GM12874 (cell line): Measurements from ENCODE around the gene KCNK4.

Source experiments
- TF ChIP-seq, protein P1 (sequence below): IDR thresholded peaks from 2 replicates; pipeline ENCODE4 v1.5.1; 2011; ENCODE audit warnings: low read depth, mild to moderate bottlenecking, control low read depth, low read length, moderate library complexity; ENCODE audit not compliant: insufficient read depth

KCNK4 gene

DNA sequence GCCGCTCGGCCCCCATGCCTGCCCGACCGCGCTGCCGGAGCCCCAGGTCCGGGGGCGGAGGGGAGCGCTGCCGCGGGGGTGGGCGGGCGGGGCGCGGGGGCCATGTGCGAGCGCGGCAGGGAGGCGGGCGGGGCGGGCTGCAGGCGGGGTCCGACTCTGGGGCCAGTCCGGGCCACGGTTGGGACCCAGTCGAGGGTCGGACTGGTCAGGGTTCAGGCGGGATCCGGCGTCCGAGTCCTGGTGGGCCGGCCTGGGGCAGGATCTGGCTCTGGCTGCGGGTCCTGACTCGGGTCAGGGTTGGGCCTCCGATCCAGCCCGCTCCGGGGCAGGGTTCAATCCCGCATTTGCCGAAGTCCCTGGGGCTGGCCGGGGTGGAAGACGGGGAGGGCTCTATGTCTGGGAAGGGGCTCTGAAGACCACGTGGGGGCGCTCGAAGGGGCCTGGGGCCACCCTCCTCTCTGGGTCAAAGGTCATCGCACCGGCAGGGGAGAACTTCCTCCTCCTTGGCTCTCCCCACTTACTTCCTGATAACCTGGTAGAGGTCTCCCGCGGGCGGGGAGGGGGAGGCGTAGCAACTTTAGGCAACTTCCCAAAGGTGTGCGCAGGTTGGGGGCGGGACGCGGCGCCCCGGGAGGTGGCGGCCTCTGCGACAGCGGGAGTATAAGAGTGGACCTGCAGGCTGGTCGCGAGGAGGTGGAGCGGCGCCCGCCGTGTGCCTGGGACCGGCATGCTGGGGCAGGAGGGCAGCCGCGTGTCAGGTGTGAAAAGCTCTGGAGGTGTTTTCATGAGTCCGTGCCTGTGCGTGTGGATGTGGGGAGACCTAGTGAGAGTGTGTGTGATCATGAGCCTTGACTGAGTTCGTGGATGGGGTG, 14.8 kb downstream of the KCNK4 start:
- TF ChIP-seq, protein P1, sequence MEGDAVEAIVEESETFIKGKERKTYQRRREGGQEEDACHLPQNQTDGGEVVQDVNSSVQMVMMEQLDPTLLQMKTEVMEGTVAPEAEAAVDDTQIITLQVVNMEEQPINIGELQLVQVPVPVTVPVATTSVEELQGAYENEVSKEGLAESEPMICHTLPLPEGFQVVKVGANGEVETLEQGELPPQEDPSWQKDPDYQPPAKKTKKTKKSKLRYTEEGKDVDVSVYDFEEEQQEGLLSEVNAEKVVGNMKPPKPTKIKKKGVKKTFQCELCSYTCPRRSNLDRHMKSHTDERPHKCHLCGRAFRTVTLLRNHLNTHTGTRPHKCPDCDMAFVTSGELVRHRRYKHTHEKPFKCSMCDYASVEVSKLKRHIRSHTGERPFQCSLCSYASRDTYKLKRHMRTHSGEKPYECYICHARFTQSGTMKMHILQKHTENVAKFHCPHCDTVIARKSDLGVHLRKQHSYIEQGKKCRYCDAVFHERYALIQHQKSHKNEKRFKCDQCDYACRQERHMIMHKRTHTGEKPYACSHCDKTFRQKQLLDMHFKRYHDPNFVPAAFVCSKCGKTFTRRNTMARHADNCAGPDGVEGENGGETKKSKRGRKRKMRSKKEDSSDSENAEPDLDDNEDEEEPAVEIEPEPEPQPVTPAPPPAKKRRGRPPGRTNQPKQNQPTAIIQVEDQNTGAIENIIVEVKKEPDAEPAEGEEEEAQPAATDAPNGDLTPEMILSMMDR, result peak; percentile 60

DNA sequence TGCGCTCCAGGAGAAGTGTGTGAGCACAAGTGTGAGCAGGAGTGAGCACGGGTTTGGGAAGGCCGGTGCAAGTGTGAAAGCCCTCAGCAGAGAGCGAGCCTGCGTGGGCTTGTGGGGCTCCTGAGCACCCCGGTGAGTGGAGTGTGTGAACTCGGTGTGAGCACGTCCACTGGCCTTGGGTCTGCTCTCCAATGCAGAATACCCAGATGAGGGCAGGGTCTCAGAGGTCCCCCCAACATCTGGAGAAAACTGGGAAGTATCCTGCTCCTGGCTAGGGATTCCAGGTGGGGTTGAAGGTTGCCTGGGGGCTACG, 15.4 kb downstream of the KCNK4 start:
- TF ChIP-seq, protein P1, result no peak

DNA sequence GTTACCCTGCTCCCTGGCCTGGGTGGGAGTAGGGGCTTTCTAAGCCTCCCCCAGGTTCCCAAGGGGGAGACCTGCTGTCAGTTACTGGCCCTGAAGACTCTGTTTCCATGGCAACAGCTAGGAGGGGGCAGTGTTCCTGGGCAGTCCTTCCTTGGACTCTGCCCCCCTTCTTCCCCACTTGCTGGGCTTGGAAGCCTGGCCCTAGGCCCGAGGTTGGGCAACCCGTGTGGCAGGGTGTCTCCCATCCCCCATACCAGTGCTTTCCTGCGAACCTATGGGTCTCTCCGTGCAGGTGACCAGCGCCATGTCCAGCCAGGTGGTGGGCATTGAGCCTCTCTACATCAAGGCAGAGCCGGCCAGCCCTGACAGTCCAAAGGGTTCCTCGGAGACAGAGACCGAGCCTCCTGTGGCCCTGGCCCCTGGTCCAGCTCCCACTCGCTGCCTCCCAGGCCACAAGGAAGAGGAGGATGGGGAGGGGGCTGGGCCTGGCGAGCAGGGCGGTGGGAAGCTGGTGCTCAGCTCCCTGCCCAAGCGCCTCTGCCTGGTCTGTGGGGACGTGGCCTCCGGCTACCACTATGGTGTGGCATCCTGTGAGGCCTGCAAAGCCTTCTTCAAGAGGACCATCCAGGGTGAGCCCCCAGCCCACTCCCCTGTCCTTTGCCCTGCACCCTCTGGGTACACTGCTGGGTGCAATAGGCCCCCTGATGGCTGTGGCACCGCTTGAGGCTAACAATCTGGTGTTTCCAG, 15.9 kb downstream of the KCNK4 start:
- TF ChIP-seq, protein P1, result no peak

DNA sequence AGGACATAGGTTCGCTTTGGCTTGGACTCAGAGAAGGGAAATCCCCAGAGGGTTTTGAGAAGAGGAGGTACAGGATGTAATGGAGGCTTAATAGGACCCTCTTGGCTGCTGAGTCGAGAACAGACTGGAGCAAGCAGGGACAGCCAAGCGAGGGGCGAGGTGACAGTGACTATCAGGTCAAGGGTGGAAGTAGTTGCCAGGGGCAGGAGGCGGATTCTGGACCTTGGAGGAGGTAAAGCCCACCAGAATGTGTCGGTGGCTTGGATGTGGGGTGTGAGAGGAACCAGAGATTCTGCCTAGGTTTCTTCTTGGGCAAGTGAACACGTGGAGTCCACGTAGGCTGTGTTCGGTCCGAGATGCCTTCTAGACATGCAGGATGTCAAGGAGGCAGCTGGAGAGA, 21.8 kb downstream of the KCNK4 start:
- TF ChIP-seq, protein P1, result no peak

DNA sequence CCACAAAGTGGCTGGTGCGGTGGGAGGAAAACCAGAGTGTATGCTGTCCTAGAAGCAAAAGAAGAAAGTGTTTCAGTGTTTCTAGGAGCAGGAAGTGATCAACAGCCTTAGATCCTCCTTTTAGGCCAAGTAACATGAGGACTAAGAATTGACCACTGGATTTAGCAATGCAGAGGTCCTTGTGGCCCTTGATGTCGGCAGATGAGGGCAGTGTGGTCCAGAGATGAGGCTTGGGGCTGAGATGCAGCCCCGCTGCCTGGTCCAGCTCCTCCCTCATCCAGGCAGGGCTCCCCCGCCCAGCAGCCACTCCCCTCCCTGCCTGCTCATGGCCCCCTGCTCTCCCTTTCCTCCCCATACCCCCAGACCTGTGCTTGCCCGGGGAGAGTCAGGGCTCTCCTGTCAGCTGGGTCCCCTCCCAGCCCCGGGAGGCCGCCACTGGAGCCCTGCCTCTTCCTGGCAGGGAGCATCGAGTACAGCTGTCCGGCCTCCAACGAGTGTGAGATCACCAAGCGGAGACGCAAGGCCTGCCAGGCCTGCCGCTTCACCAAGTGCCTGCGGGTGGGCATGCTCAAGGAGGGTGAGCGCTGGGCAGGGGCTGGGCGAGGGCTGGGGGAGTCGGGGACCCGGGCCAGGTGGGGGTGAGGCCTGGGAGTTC, 22.5 kb downstream of the KCNK4 start:
- TF ChIP-seq, protein P1, result no peak

DNA sequence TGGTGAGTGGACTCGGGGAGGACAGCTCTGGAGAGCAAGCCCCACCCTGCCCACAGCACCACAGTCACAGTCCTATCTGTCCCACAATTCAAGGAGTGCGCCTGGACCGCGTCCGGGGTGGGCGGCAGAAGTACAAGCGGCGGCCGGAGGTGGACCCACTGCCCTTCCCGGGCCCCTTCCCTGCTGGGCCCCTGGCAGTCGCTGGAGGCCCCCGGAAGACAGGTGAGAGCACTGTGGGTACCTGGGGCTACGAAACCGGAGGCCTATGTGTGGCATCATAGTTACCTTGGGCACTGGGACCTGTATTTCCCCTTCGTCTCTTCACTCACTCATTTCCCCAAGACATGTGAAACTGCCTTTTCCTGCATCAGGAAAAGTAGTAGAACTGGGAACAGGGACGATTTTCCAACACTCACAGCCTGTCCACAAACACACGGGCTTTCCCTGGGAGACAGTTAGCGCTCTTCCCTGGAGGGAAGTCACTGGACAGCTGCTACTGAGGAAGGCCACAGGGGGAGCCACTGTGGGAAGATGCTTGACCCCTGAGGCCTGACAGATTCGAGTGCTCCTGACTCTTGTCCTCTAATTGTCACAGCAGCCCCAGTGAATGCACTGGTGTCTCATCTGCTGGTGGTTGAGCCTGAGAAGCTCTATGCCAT, 23.2 kb downstream of the KCNK4 start:
- TF ChIP-seq, protein P1, result no peak
